Sigmoid colon (tissue), 4 donors: ENCODE data around the gene SRPK3.

Experiments
- POLR2AphosphoS5 ChIP-seq, 4 donors: sonication (generic); formaldehyde crosslinking; IDR thresholded peaks; one replicate each; pipeline ENCODE4 v1.6.1; 2017; ENCODE audit warnings: antibody characterized with exemption in 4 of 4
- TF ChIP-seq, protein P1 (sequence below), 4 experiments: fragments of 450-650 bp in 3 of 4; fragments of 200-600 bp in 1 of 4; IDR thresholded peaks; one replicate each; pipeline ENCODE4 v1.5.1; 2016 to 2019; ENCODE audit warnings: antibody characterized with exemption in 4 of 4, mild to moderate bottlenecking in 3 of 4, moderate library complexity in 2 of 4

DNA sequence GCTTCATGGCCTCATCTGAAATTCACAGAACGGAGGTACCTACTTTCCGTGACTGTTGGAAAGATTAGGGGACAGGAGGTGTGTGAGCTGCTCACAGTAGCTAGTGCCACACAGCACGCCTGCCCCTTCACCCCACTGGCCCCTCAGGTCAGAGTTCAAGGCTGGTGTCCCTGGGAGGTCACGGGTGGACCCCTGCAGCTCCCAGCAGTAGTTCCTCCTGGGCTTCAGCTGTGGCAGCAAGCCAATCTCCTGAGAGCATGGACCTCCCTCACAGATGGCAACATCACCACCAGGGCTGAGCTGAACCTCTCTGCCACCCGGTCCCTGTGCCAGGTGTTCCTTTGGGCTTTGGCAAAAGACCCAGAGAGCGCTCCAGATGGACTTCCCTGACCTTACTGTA, 11.5 kb downstream of the SRPK3 start:
- TF ChIP-seq, protein P1, sequence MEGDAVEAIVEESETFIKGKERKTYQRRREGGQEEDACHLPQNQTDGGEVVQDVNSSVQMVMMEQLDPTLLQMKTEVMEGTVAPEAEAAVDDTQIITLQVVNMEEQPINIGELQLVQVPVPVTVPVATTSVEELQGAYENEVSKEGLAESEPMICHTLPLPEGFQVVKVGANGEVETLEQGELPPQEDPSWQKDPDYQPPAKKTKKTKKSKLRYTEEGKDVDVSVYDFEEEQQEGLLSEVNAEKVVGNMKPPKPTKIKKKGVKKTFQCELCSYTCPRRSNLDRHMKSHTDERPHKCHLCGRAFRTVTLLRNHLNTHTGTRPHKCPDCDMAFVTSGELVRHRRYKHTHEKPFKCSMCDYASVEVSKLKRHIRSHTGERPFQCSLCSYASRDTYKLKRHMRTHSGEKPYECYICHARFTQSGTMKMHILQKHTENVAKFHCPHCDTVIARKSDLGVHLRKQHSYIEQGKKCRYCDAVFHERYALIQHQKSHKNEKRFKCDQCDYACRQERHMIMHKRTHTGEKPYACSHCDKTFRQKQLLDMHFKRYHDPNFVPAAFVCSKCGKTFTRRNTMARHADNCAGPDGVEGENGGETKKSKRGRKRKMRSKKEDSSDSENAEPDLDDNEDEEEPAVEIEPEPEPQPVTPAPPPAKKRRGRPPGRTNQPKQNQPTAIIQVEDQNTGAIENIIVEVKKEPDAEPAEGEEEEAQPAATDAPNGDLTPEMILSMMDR (IDR thresholded peaks at IDR 0.05): no peak
- no peak for TF ChIP-seq POLR2AphosphoS5 (IDR thresholded peaks at IDR 0.05)
